GM12878 (cell line): ENCODE data around the gene CAPN7. TPM values are rescaled to one million over a fixed set of nuclear protein-coding genes. Genes with fewer than 3 reads are reported as not detected.

Source experiments
- ATAC-seq: fragments of 200-7000 bp; cut with Tn5 transposase; 3 replicates; pipeline ENCODE4 v1.9.1; 2020; ENCODE audit warnings: mild to moderate bottlenecking, moderate library complexity
- BruUV-seq: library from RNA; stranded (reverse); fragments of 400-500 nt; replicated peaks from 2 replicates; lab custom pipeline; 2021; lab: Mats Ljungman, UMichigan
- CTCF ChIA-PET: fragments of 300-600 bp; sonication (Branson Sonifier 250); formaldehyde crosslinking; extraction: SDS; loops from one replicate; lab custom pipeline; 2021; ENCODE audit warnings: inconsistent platforms; lab: Yijun Ruan, JAX
- POLR2A ChIA-PET: fragments of 350-600 bp; formaldehyde crosslinking; extraction: SDS; loops from one replicate; lab custom pipeline; 2021; ENCODE audit warnings: inconsistent platforms; lab: Charles Lee
- RAD21 ChIA-PET: fragments of 300-600 bp; sonication (Branson Sonifier 250); formaldehyde crosslinking; loops from one replicate; lab custom pipeline; 2023; ENCODE audit warnings: antibody characterized with exemption; ENCODE audit not compliant: unreplicated experiment; lab: Charles Lee
- SMC1A ChIA-PET: fragments of 300-600 bp; sonication (Branson Sonifier 250); formaldehyde crosslinking; loops from one replicate; lab custom pipeline; 2023; ENCODE audit not compliant: unreplicated experiment, uncharacterized antibody; lab: Charles Lee
- DNase-seq: peaks from one replicate; pipeline ENCODE4 v3.0.0-alpha.2; 2011; ENCODE audit warnings: low read depth, low spot score
- FAIRE-seq: peaks from 3 replicates; lab custom pipeline; 2011; peaks lifted over from hg19 to GRCh38; lab: Jason Lieb, UNC
- H2AFZ ChIP-seq: 2 replicates; pipeline ENCODE4 v1.6.0; 2011; ENCODE audit warnings: low read depth, low read length, control low read depth; ENCODE audit not compliant: control insufficient read depth
- H3K27ac ChIP-seq: 2 replicates; pipeline ENCODE4 v1.5.1; 2011; ENCODE audit warnings: control low read depth; ENCODE audit not compliant: control insufficient read depth, insufficient read depth
- H3K27me3 ChIP-seq, 2 experiments: replicated peaks in 1 of 2; 2 replicates each; pipeline versions ENCODE4 v1.6.0 to v1.6.1; 2011; ENCODE audit warnings: low read length in 1 of 2; ENCODE audit not compliant: control insufficient read depth in 2 of 2, insufficient read depth in 2 of 2
- H3K36me3 ChIP-seq, 2 experiments: 2 replicates each; pipeline ENCODE4 v1.5.1; 2011; ENCODE audit warnings: low read length in 1 of 2; ENCODE audit not compliant: control insufficient read depth in 2 of 2, insufficient read depth in 2 of 2
- H3K4me1 ChIP-seq: 2 replicates; pipeline ENCODE4 v1.6.1; 2011; ENCODE audit warnings: mild to moderate bottlenecking, low read length, moderate library complexity, mixed read lengths; ENCODE audit not compliant: control insufficient read depth, insufficient read depth
- H3K4me2 ChIP-seq: 2 replicates; pipeline ENCODE4 v1.6.0; 2011; ENCODE audit warnings: control low read depth; ENCODE audit not compliant: control insufficient read depth, insufficient read depth
- H3K4me3 ChIP-seq: fragments of 200-600 bp; sonication (generic); 2 replicates; pipeline ENCODE4 v1.5.1; 2016
- H3K79me2 ChIP-seq: 2 replicates; pipeline ENCODE4 v1.6.0; 2011; ENCODE audit warnings: low read length; ENCODE audit not compliant: control insufficient read depth, insufficient read depth
- H3K9ac ChIP-seq: 2 replicates; pipeline ENCODE4 v1.8.0; 2011; ENCODE audit warnings: low read length, control low read depth, mixed read lengths; ENCODE audit not compliant: control insufficient read depth, insufficient read depth
- H3K9me3 ChIP-seq: replicated peaks from 3 replicates; pipeline ENCODE4 v1.5.1; 2011; ENCODE audit warnings: mild to moderate bottlenecking, low read length; ENCODE audit not compliant: control insufficient read depth, insufficient read depth
- H4K20me1 ChIP-seq: 2 replicates; pipeline ENCODE4 v1.6.0; 2011; ENCODE audit not compliant: control insufficient read depth, insufficient read depth
- BHLHE40 ChIP-seq, 2 experiments: fragments of 450-650 bp in 1 of 2; IDR thresholded peaks; 2 replicates each; pipeline ENCODE4 v1.6.1; 2011 to 2017; ENCODE audit warnings: low read depth in 2 of 2, borderline replicate concordance in 1 of 2, improper control_type of control experiment in 1 of 2, low read length in 1 of 2, mild to moderate bottlenecking in 1 of 2
- IKZF2 ChIP-seq, 2 experiments: fragments of 450-650 bp; IDR thresholded peaks; 2 replicates each; pipeline ENCODE4 v1.6.1; 2017; ENCODE audit warnings: mild to moderate bottlenecking in 2 of 2, moderate library complexity in 2 of 2
- ZNF207 ChIP-seq: fragments of 450-650 bp; IDR thresholded peaks from 2 replicates; pipeline ENCODE4 v1.6.1; 2014; ENCODE audit warnings: antibody characterized with exemption, mild to moderate bottlenecking, borderline replicate concordance
- WGBS: methylation state at CpG from one replicate; pipeline ENCODE4 v1.1.6; 2016; ENCODE audit warnings: low lambda C conversion rate; ENCODE audit not compliant: insufficient replicate concordance, insufficient coverage; ENCODE audit errors: missing lambda C conversion rate; 5-methylcytosine and 5-hydroxymethylcytosine counted together
- in situ Hi-C: fragments of 300-500 bp; cut with MboI; formaldehyde crosslinking; loops from 9 replicates; pipeline ENCODE4 v1.14.3; 2018; ENCODE audit warnings: mixed read lengths
- intact Hi-C: fragments of 100-400 bp; cut with micrococcal nuclease; formaldehyde crosslinking; loops from one replicate; pipeline ENCODE4 v1.14.2; 2022; ENCODE audit not compliant: unreplicated experiment
- polyA plus RNA-seq, 11 experiments: library from polyadenylated mRNA; depleted of rRNA in 4 of 11; unstranded in 6 of 11; stranded (reverse) in 5 of 11; fragments of >200 nt; fragmentation: Nextera tagmentation in 4 of 11; fragmentation: Illumina TruSeq in 1 of 11; extraction: Ambion mirVana in 4 of 11; extraction: Trizol in 1 of 11; gene quantifications; 1 replicate in 1 of 11; 2 replicates in 10 of 11; pipeline versions ENCODE4 v1.2.1 to v1.2.3, GENCODE V29; 2011 to 2016; ENCODE audit warnings: inconsistent platforms in 2 of 11, missing spikeins in 2 of 11, low read depth in 1 of 11
- total RNA-seq, 4 experiments: library from RNA; depleted of rRNA in 3 of 4; stranded (reverse); fragments of >200 nt in 3 of 4; fragmentation: Illumina TruSeq in 1 of 4; extraction: Trizol in 1 of 4; gene quantifications; 2 replicates each; pipeline versions ENCODE4 v1.2.1 to v1.2.3, GENCODE V29; 2013 to 2021
- TF ChIP-seq, protein P1 (sequence below): fragments of 450-650 bp; IDR thresholded peaks from 2 replicates; pipeline ENCODE4 v1.6.1; 2017; ENCODE audit warnings: mild to moderate bottlenecking, low read depth, inconsistent platforms; ENCODE audit not compliant: poor library complexity, severe bottlenecking

CAPN7 gene
- total and polyA plus RNA-seq, 10 of the 15 experiments (the other 5 are each of a cell fraction or from before 2014, with no cell fraction given), result 5.3 to 27.0 (median 18.2) TPM

GRCh38 chr3:15171096-15171495 lies 35.0 kb upstream of the CAPN7 start (continued):
- peak; percentile 61 to 66; a peak in 3 of 4 replicates for TF ChIP-seq IKZF2 (IDR thresholded peaks at IDR 0.05)
- TF ChIP-seq BHLHE40 (IDR thresholded peaks at IDR 0.05; ENCODE audit: borderline replicate concordance in 1 of 2, low read depth in 2 of 2, low read length in 1 of 2), result peak; percentile 26 to 45; a peak in 2 of 4 replicates

- Histone ChIP-seq H3K36me3 (no peaks in the 10 kb centered on the region), H3K4me2 (no peak overlapping the region), H3K4me1 (peaks cover 3% of the 10 kb centered on the region), H4K20me1 (no peaks in the 10 kb centered on the region), H3K79me2 (no peaks in the 10 kb centered on the region), H3K9ac (no peak overlapping the region), H2AFZ (no peak overlapping the region), H3K9me3 (no peaks in the 10 kb centered on the region; the same call in 2 of the 3 replicates), H3K27ac (no peak overlapping the region), H3K27me3 (no peaks in the 10 kb centered on the region), H3K4me3 (no peak overlapping the region)
- 88% methylated on average over 1 of the region's 1 CpG for WGBS
- in situ Hi-C loops, result no loop called here
- ChIA-PET POLR2A (no interaction called here), SMC1A (interaction anchor here (1.7 kb wide), 1 partner anchor 20 kb away, joined by 4 read pairs; no protein-coding TSS in a partner anchor), RAD21 (no interaction called here), CTCF (no interaction called here)
- ATAC-seq (no peak), DNase-seq (no peak), FAIRE-seq (no peak)
- no peak for TF ChIP-seq ZNF207
- intact Hi-C loops, result no loop called here
- no TSS peak for BruUV-seq
Observed at GRCh38 chr3:15172806-15173205, 33.2 kb upstream of the CAPN7 start.

GRCh38 chr3:15174953-15175352 lies 31.1 kb upstream of the CAPN7 start:
- in situ Hi-C loops, result no loop called here
- Histone ChIP-seq H3K36me3 (no peaks in the 10 kb centered on the region), H3K79me2 (no peaks in the 10 kb centered on the region), H2AFZ (no peak overlapping the region)
- 73% methylated on average over 8 of the region's 8 CpGs for WGBS
- ATAC-seq, result no peak
- TF ChIP-seq, protein P1, sequence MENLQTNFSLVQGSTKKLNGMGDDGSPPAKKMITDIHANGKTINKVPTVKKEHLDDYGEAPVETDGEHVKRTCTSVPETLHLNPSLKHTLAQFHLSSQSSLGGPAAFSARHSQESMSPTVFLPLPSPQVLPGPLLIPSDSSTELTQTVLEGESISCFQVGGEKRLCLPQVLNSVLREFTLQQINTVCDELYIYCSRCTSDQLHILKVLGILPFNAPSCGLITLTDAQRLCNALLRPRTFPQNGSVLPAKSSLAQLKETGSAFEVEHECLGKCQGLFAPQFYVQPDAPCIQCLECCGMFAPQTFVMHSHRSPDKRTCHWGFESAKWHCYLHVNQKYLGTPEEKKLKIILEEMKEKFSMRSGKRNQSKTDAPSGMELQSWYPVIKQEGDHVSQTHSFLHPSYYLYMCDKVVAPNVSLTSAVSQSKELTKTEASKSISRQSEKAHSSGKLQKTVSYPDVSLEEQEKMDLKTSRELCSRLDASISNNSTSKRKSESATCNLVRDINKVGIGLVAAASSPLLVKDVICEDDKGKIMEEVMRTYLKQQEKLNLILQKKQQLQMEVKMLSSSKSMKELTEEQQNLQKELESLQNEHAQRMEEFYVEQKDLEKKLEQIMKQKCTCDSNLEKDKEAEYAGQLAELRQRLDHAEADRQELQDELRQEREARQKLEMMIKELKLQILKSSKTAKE, result no peak
- TF ChIP-seq, all 136 proteins: peak for 0
- intact Hi-C loops, result no loop called here
- no peaks in the 10 kb centered on the region; the same call in 2 of the 3 replicates for H3K9me3 ChIP-seq
- POLR2A ChIA-PET, result no interaction called here
- FAIRE-seq (no peak), DNase-seq (no peak)
- no peak overlapping the region for H3K4me2 ChIP-seq
- no peak overlapping the region for H3K4me3 ChIP-seq
- H4K20me1 ChIP-seq, result no peaks in the 10 kb centered on the region
- SMC1A ChIA-PET, result interaction anchor here (1.5 to 1.7 kb wide), 2 partner anchors 8 to 67 kb away, joined by 3 read pairs; no protein-coding TSS in a partner anchor
- H3K4me1 ChIP-seq, result peaks cover 3% of the 10 kb centered on the region
- no peak overlapping the region for H3K9ac ChIP-seq
- RAD21 ChIA-PET, result interaction anchor here (1.5 kb wide), 1 partner anchor 56 kb away, joined by 3 read pairs; no protein-coding TSS in a partner anchor
- no TSS peak for BruUV-seq
- no peaks in the 10 kb centered on the region for H3K27me3 ChIP-seq
- H3K27ac ChIP-seq, result no peak overlapping the region
- CTCF ChIA-PET, result no interaction called here
